OCI-LY7 (cell line): ENCODE measurements around the gene CACNA1D. TPM values are rescaled to one million over a fixed set of nuclear protein-coding genes. Genes with fewer than 3 reads are reported as not detected.

Source experiments
- BruUV-seq: library from RNA; stranded (reverse); fragments of 400-500 nt; replicated peaks from 2 replicates; lab custom pipeline; 2021; lab: Mats Ljungman, UMichigan
- CTCF ChIA-PET: fragments of 300-600 bp; sonication (Branson Sonifier 250); formaldehyde crosslinking; loops from one replicate; lab custom pipeline; 2022; ENCODE audit warnings: antibody characterized with exemption; ENCODE audit not compliant: unreplicated experiment; lab: Charles Lee
- POLR2A ChIA-PET: fragments of 300-600 bp; sonication (Branson Sonifier 250); formaldehyde crosslinking; loops from one replicate; lab custom pipeline; 2022; ENCODE audit warnings: antibody characterized with exemption; lab: Charles Lee
- DNase-seq: peaks from one replicate; pipeline ENCODE4 v3.0.0-alpha.2; 2015; ENCODE audit warnings: low spot score
- H2AFZ ChIP-seq: fragments of 200-600 bp; sonication (generic), shearing (Covaris generic); 2 replicates; pipeline ENCODE4 v1.6.1; 2014; ENCODE audit warnings: mild to moderate bottlenecking, antibody characterized with exemption, low read length, moderate library complexity
- H3K27ac ChIP-seq: fragments of 200-600 bp; sonication (generic); 2 replicates; pipeline ENCODE4 v1.5.1; 2014; ENCODE audit warnings: mixed run types, low read depth, mild to moderate bottlenecking, moderate library complexity, low read length, inconsistent platforms; ENCODE audit not compliant: poor library complexity, severe bottlenecking
- H3K36me3 ChIP-seq: fragments of 200-600 bp; sonication (generic); 2 replicates; pipeline ENCODE4 v1.6.1; 2014; ENCODE audit warnings: mild to moderate bottlenecking, antibody characterized with exemption, low read length, moderate library complexity, mixed read lengths; ENCODE audit not compliant: insufficient read depth
- H3K4me1 ChIP-seq: fragments of 200-600 bp; sonication (generic); 2 replicates; pipeline ENCODE4 v1.5.1; 2014; ENCODE audit warnings: mild to moderate bottlenecking, low read length; ENCODE audit not compliant: insufficient read depth, poor library complexity, severe bottlenecking
- H3K4me2 ChIP-seq: fragments of 200-600 bp; sonication (generic); 2 replicates; pipeline ENCODE4 v1.6.1; 2014; ENCODE audit warnings: mild to moderate bottlenecking, low read length
- H3K4me3 ChIP-seq: fragments of 200-600 bp; sonication (generic); 2 replicates; pipeline ENCODE4 v1.5.1; 2014; ENCODE audit warnings: mild to moderate bottlenecking, low read depth, low read length; ENCODE audit not compliant: poor library complexity, severe bottlenecking
- H3K79me2 ChIP-seq: fragments of 200-600 bp; sonication (generic); 2 replicates; pipeline ENCODE4 v1.6.1; 2016; ENCODE audit warnings: low read depth, mild to moderate bottlenecking, low read length, moderate library complexity, mixed read lengths; ENCODE audit not compliant: insufficient read depth
- H3K9me2 ChIP-seq: fragments of 200-600 bp; sonication (generic); 2 replicates; pipeline ENCODE4 v1.6.1; 2016; ENCODE audit warnings: mild to moderate bottlenecking, low read length, mixed read lengths; ENCODE audit not compliant: insufficient read depth
- H3K9me3 ChIP-seq: fragments of 200-600 bp; sonication (generic); 2 replicates; pipeline ENCODE4 v1.6.1; 2014; ENCODE audit warnings: mild to moderate bottlenecking, mixed run types, low read length, mixed read lengths
- H4K20me1 ChIP-seq: fragments of 200-600 bp; sonication (generic); 2 replicates; pipeline ENCODE4 v1.6.1; 2014; ENCODE audit warnings: mild to moderate bottlenecking, antibody characterized with exemption, low read length, moderate library complexity, mixed read lengths; ENCODE audit not compliant: insufficient read depth
- EZH2phosphoT487 ChIP-seq: fragments of 200-600 bp; sonication (generic); IDR thresholded peaks from 2 replicates; pipeline ENCODE4 v1.6.1; 2018; ENCODE audit warnings: low read depth, borderline replicate concordance, mild to moderate bottlenecking, mixed run types, antibody characterized with exemption, low read length, moderate library complexity, mixed read lengths
- intact Hi-C: fragments of 100-400 bp; cut with micrococcal nuclease; formaldehyde crosslinking; loops from one replicate; pipeline ENCODE4 v1.10.0; 2022; ENCODE audit not compliant: unreplicated experiment
- total RNA-seq, 2 experiments: library from RNA; depleted of rRNA in 1 of 2; stranded (reverse); fragments of >200 nt in 1 of 2; shearing (Covaris generic) in 1 of 2; gene quantifications; 2 replicates each; pipeline ENCODE4 v1.2.3, GENCODE V29; 2014 to 2022
- TF ChIP-seq, protein P1 (sequence below): fragments of 200-600 bp; sonication (generic); conservative IDR thresholded peaks from 2 replicates; pipeline ENCODE4 v1.5.1; 2014; ENCODE audit warnings: mild to moderate bottlenecking, antibody characterized with exemption, low read length, moderate library complexity, mixed read lengths

CACNA1D gene
- total RNA-seq, 2 experiments from 2014 or later, result 0.42 TPM; not detected in 1

- no peak for DNase-seq
- TF ChIP-seq, protein P1, sequence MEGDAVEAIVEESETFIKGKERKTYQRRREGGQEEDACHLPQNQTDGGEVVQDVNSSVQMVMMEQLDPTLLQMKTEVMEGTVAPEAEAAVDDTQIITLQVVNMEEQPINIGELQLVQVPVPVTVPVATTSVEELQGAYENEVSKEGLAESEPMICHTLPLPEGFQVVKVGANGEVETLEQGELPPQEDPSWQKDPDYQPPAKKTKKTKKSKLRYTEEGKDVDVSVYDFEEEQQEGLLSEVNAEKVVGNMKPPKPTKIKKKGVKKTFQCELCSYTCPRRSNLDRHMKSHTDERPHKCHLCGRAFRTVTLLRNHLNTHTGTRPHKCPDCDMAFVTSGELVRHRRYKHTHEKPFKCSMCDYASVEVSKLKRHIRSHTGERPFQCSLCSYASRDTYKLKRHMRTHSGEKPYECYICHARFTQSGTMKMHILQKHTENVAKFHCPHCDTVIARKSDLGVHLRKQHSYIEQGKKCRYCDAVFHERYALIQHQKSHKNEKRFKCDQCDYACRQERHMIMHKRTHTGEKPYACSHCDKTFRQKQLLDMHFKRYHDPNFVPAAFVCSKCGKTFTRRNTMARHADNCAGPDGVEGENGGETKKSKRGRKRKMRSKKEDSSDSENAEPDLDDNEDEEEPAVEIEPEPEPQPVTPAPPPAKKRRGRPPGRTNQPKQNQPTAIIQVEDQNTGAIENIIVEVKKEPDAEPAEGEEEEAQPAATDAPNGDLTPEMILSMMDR, result peak; percentile 69
- TF ChIP-seq EZH2phosphoT487, result no peak
- no peaks in the 10 kb centered on the region for H3K79me2 ChIP-seq
- no peaks in the 10 kb centered on the region for H3K36me3 ChIP-seq
- intact Hi-C loops, result loop anchor here (10.0 kb wide), 2 partner anchors 139 to 219 kb away; no protein-coding TSS in a partner anchor
- no peaks in the 10 kb centered on the region for H3K9me3 ChIP-seq
- H3K4me2 ChIP-seq, result no peak overlapping the region
- H4K20me1 ChIP-seq, result no peaks in the 10 kb centered on the region
- ChIA-PET CTCF (no interaction called here), POLR2A (interaction anchor here (0.6 to 1.2 kb wide), 3 partner anchors 128 to 227 kb away, joined by 3 to 4 read pairs (median 3); no protein-coding TSS in a partner anchor)
- H3K27ac ChIP-seq, result no peak overlapping the region
- no TSS peak for BruUV-seq
- no peak overlapping the region for H2AFZ ChIP-seq
- H3K9me2 ChIP-seq, result no peaks in the 10 kb centered on the region
- H3K4me3 ChIP-seq, result no peak overlapping the region
- no peaks in the 10 kb centered on the region for H3K4me1 ChIP-seq
These were observed 19.3 kb downstream of the CACNA1D start for GRCh38 chr3:53513556-53514190.

GRCh38 chr3:53516339-53516738 is 21.9 kb downstream of the CACNA1D start:
- H3K4me3 ChIP-seq, result no peak overlapping the region
- POLR2A ChIA-PET, result no interaction called here

More at GRCh38 chr3:53516339-53516738, 21.9 kb downstream of the CACNA1D start:
- Histone ChIP-seq H3K9me2 (no peaks in the 10 kb centered on the region), H2AFZ (no peak overlapping the region), H3K4me2 (no peak overlapping the region), H3K4me1 (no peaks in the 10 kb centered on the region), H3K36me3 (no peaks in the 10 kb centered on the region), H4K20me1 (no peaks in the 10 kb centered on the region), H3K9me3 (no peaks in the 10 kb centered on the region), H3K27ac (no peak overlapping the region), H3K79me2 (no peaks in the 10 kb centered on the region)
- CTCF ChIA-PET, result no interaction called here
- intact Hi-C loops, result loop anchor here (10.0 kb wide), 2 partner anchors 142 to 222 kb away; no protein-coding TSS in a partner anchor
- TF ChIP-seq, protein P1, result no peak
- no peak for TF ChIP-seq EZH2phosphoT487
- BruUV-seq, result no TSS peak
- DNase-seq, result no peak
